HFFc6 (cell line): ENCODE data around the gene NCOA3. TPM values are rescaled to one million over a fixed set of nuclear protein-coding genes. Genes with fewer than 3 reads are reported as not detected.

Experiments used
- DNase-seq: peaks from one replicate; pipeline ENCODE4 v3.0.0-alpha.2; 2018
- H3K27ac Mint-ChIP-seq: 2 replicates; pipeline ENCODE4 v1.8.0; 2020; ENCODE audit warnings: mild to moderate bottlenecking, mixed read lengths
- H3K27me3 Mint-ChIP-seq: 2 replicates; pipeline ENCODE4 v1.8.0; 2021; ENCODE audit warnings: mild to moderate bottlenecking, moderate library complexity, mixed read lengths; ENCODE audit not compliant: insufficient read depth
- H3K36me3 Mint-ChIP-seq: 2 replicates; pipeline ENCODE4 v1.8.0; 2021; ENCODE audit warnings: low read depth, mixed read lengths
- H3K4me1 Mint-ChIP-seq: 2 replicates; pipeline ENCODE4 v1.8.0; 2020; ENCODE audit warnings: low read depth, mixed read lengths
- H3K4me3 Mint-ChIP-seq: 2 replicates; pipeline ENCODE4 v1.8.0; 2020; ENCODE audit warnings: mild to moderate bottlenecking, moderate library complexity, mixed read lengths
- H3K9me3 Mint-ChIP-seq: 2 replicates; pipeline ENCODE4 v1.8.0; 2020; ENCODE audit warnings: mild to moderate bottlenecking, mixed read lengths
- CTCF ChIP-seq: fragments of 200-600 bp; sonication (generic); IDR thresholded peaks from 2 replicates; pipeline ENCODE4 v1.5.0; 2021; ENCODE audit warnings: antibody characterized with exemption, mild to moderate bottlenecking
- total RNA-seq, 6 experiments: library from RNA; stranded (reverse); fragmentation: NEBNext Ultra II Directional; extraction: Animal tissue kit (Norgen Biotek cat#: 25700); gene quantifications; 2 replicates in 1 of 6; 3 replicates in 5 of 6; pipeline ENCODE4 v1.2.3, GENCODE V29; 2021

NCOA3 gene
- total RNA-seq, 6 experiments from 2014 or later: 28.6 to 40.9 (median 32.7) TPM

- Mint-ChIP-seq H3K9me3 (no peaks in the 10 kb centered on the region), H3K27ac (no peak overlapping the region), H3K4me3 (no peak overlapping the region), H3K4me1 (no peaks in the 10 kb centered on the region), H3K27me3 (peaks cover 2% of the 10 kb centered on the region; the same call in 1 of the 2 replicates), H3K36me3 (peaks cover 17% of the 10 kb centered on the region)
- no peak for TF ChIP-seq CTCF
- DNase-seq: no peak
These were observed 152.7 kb downstream of the NCOA3 start for GRCh38 chr20:47654370-47654769.

DNA sequence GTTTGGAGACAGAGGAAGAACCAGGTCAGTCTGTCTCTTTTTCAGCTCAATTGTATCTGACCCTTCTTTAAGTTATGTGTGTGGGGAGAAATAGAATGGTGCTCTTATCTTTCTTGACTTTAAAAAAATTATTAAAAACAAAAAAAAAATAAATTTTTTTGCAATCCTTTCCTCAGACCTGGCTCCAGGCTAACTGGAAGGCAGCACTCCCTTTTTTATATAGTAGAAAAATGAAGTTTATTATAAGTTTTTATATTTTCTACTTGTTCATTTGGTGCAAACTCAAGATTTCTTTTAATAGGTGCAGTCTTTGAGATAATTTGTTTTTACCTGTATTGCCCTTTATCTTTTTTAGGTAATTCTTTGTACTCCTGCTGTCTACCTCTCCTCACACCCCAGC lies 153.9 kb downstream of the NCOA3 start:
- TF ChIP-seq CTCF: no peak

DNA sequence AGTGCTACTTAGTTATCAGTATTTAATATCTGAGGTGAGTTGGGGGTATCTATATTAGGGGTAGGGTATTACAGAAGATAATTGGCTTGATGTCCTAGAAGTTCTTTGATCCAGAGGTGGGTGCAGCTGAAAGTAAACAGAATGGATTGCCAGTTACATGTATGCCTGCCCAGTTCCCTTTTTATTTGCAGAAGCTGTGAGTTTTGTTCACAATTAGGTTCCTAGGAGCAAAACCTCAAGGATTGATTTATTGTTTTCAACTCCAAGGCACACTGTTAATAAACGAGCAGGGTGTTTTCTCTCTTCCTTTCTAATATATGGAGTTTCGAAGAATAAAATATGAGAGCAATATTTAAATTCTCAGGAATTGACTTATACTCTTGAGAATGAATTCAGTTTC lies 154.6 kb downstream of the NCOA3 start:
- Mint-ChIP-seq H3K9me3 (no peaks in the 10 kb centered on the region), H3K4me3 (no peak overlapping the region), H3K27ac (no peak overlapping the region), H3K36me3 (peaks cover 13% of the 10 kb centered on the region), H3K27me3 (peaks cover 4% of the 10 kb centered on the region; the same call in 1 of the 2 replicates), H3K4me1 (no peaks in the 10 kb centered on the region)
- no peak for TF ChIP-seq CTCF
- DNase-seq: no peak

More for the DNA sequence above, 153.9 kb downstream of the NCOA3 start:
- Mint-ChIP-seq H3K4me3 (no peak overlapping the region), H3K27me3 (peaks cover 2% of the 10 kb centered on the region; the same call in 1 of the 2 replicates), H3K9me3 (no peaks in the 10 kb centered on the region), H3K36me3 (peaks cover 17% of the 10 kb centered on the region), H3K4me1 (no peaks in the 10 kb centered on the region), H3K27ac (no peak overlapping the region)
- DNase-seq: no peak

- Mint-ChIP-seq H3K9me3 (no peaks in the 10 kb centered on the region), H3K36me3 (no peaks in the 10 kb centered on the region), H3K4me1 (0 out of 2 replicates have a peak, but pooled peaks cover 7% of the 10 kb centered on the region), H3K4me3 (no peak overlapping the region), H3K27ac (no peak overlapping the region), H3K27me3 (peaks cover 2% of the 10 kb centered on the region; the same call in 1 of the 2 replicates)
- no peak for DNase-seq
- TF ChIP-seq CTCF: no peak
These were observed 158.4 kb downstream of the NCOA3 start for GRCh38 chr20:47659904-47660601.

DNA sequence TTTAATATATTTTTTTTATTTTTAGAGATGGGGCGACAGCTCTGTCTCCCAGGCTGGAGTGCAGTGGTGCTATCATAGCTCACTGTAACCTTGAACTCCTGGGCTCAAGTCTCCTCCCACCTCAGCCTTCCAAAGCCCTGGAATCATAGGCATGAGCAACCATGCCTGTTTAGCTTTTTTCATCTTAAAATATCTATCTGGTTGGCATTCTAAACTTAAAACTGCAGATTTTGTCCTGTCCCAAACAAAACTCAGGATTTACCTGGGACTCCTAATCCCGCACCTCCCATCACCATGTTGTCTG lies 158.9 kb downstream of the NCOA3 start:
- no peak overlapping the region for H3K27ac Mint-ChIP-seq
- no peak for TF ChIP-seq CTCF
- 0 out of 2 replicates have a peak, but pooled peaks cover 7% of the 10 kb centered on the region for H3K4me1 Mint-ChIP-seq
- peaks cover 2% of the 10 kb centered on the region; the same call in 1 of the 2 replicates for H3K27me3 Mint-ChIP-seq
- no peaks in the 10 kb centered on the region for H3K9me3 Mint-ChIP-seq
- no peak for DNase-seq
- H3K4me3 Mint-ChIP-seq: no peak overlapping the region
- no peaks in the 10 kb centered on the region for H3K36me3 Mint-ChIP-seq
